Pancreas (tissue), 10 donors: ENCODE results near the gene LDLRAD4. TPM values are rescaled to one million over a fixed set of nuclear protein-coding genes. Genes with fewer than 3 reads are reported as not detected.
A peak's percentile ranks its signal among the peaks of the same experiment; 100 is the strongest.

Experiments used
- ATAC-seq, 4 donors: fragments of 200-7000 bp; cut with Tn5 transposase; one replicate each; pipeline versions ENCODE4 v1.8.0 to v1.9.1; 2020; ENCODE audit warnings: mild to moderate bottlenecking in 4 of 4, moderate library complexity in 4 of 4
- DNase-seq, 6 donors: peaks; one replicate each; pipeline ENCODE4 v3.0.0-alpha.2; 2020
- FAIRE-seq: peaks from 2 replicates; lab custom pipeline; 2012; peaks lifted over from hg19 to GRCh38; lab: Jason Lieb, UNC
- H3K27ac ChIP-seq, 4 donors: fragments of 200-600 bp; sonication (generic); 1 replicate in 3 of 4; 2 replicates in 1 of 4; pipeline versions ENCODE4 v1.5.0 to v1.8.0; 2020
- H3K27me3 ChIP-seq, 4 donors: fragments of 200-600 bp; one replicate each; pipeline ENCODE4 v1.8.0; 2021
- H3K36me3 ChIP-seq, 3 donors: fragments of 200-600 bp; sonication (generic) in 1 of 3; one replicate each; pipeline versions ENCODE4 v1.5.0 to v1.8.0; 2020 to 2021
- H3K4me1 ChIP-seq, 3 donors: fragments of 200-600 bp; one replicate each; pipeline ENCODE4 v1.8.0; 2021
- H3K4me3 ChIP-seq, 4 donors: fragments of 200-600 bp; sonication (generic) in 2 of 4; one replicate each; pipeline versions ENCODE4 v1.5.0 to v1.8.0; 2020 to 2021
- H3K9me3 ChIP-seq, 4 donors: fragments of 200-600 bp; one replicate each; pipeline ENCODE4 v1.8.0; 2021
- WGBS, 2 donors: extraction: QIAGEN DNeasy Blood & Tissue Kit; methylation state at CpG; one replicate each; pipeline ENCODE4 v1.1.7; 2013; 5-methylcytosine and 5-hydroxymethylcytosine counted together
- intact Hi-C, 3 donors: fragments of 100-400 bp; cut with DNase I; formaldehyde crosslinking; loops; one replicate each; pipeline versions ENCODE4 v1.11.1 to v1.14.2; 2022
- polyA plus RNA-seq, 2 donors: library from polyadenylated mRNA; stranded (reverse); fragments of 200-250 nt; gene quantifications; one replicate each; pipeline ENCODE4 v1.2.3, GENCODE V29; 2013
- total RNA-seq, 6 donors: library from RNA; stranded (reverse); fragmentation: NEBNext Ultra II Directional in 4 of 6; extraction: Animal tissue kit (Norgen Biotek cat#: 25700) in 4 of 6; gene quantifications; one replicate each; pipeline versions ENCODE4 v1.2.1 to v1.2.4, GENCODE V29; 2021 to 2023
- TF ChIP-seq, protein P1 (sequence below), 4 donors: fragments of 200-600 bp; sonication (generic) in 3 of 4; IDR thresholded peaks; one replicate each; pipeline versions ENCODE4 v1.5.0 to v1.8.0; 2021; ENCODE audit warnings: antibody characterized with exemption in 4 of 4
- donor health status: healthy with polysubstance abuse.
- donor health status: DM: no; HTN: no; CAD: no; lungs with moderate emphysema.
- donor health status: DM: no; HTN: no; CAD: no.
- donor health status: control.
- donor health status: control.
- donor health status: Bipolar disorder and iron deficiency.
- donor health status: DM: yes; HTN: yes; CAD: no.
- donor health status: DM: no; HTN: no; CAD: no.
- donor health status: DM: no; HTN: no; CAD: no.
- donor health status: DM: yes; HTN: yes; CAD: no.

The LDLRAD4 gene
- total and polyA plus RNA-seq, 8 donors, result 2.5 to 21.8 (median 5.7) TPM

DNA sequence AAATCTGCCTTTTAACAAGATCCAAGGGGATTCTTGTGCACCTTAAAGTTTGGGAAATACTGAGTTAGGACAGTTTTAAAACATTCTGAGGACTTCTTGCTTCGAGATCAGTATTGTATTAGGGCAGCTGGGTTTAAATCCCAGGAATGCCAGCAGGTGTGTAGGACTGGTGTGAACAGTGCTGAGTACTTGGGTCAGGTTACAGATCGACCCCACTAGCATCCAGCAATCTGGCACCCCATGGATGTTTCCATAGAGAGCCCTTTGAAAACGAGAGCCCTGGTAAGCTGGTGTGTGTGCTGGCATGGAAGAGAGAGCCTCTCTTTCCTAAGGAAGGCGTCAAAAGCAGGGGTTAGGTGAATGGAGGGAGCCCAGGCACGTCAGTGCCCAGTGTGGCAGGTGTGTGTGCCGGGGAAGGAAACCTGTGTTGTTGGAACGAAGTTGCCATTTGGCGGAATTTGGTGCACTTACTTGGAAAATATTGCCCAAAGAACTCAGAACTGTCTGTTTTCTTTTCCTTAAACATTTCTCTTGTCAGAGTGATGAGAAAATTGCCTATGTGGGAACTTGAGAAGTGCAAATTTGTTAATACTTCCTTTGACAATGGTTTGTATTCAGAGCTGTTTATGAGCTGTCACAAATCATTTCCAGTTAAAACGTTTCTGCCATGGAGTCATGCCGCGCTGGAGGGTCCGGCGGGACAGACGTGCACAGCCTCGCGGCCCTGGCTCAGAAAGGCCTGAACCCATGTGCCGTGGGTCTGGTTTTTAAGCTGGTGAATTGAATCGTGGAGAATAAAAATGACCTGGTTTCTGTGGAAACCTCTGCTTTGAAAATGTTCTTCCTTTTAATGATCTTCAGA, 38.1 kb downstream of the LDLRAD4 start:
- ATAC-seq (no peak), FAIRE-seq (no peak), DNase-seq (no peak)
- Histone ChIP-seq H3K9me3 (no peaks in the 10 kb centered on the region), H3K27me3 (no peaks in the 10 kb centered on the region), H3K27ac (no peak overlapping the region), H3K4me3 (no peak overlapping the region), H3K4me1 (peaks cover 0 to 11% (median 0%) of the 10 kb centered on the region in 3 donors), H3K36me3 (no peaks in the 10 kb centered on the region)
- WGBS, 2 donors, result 66 to 71% methylated on average over 18 of the region's 18 CpGs
- intact Hi-C loops, result no loop called here
- TF ChIP-seq, protein P1, sequence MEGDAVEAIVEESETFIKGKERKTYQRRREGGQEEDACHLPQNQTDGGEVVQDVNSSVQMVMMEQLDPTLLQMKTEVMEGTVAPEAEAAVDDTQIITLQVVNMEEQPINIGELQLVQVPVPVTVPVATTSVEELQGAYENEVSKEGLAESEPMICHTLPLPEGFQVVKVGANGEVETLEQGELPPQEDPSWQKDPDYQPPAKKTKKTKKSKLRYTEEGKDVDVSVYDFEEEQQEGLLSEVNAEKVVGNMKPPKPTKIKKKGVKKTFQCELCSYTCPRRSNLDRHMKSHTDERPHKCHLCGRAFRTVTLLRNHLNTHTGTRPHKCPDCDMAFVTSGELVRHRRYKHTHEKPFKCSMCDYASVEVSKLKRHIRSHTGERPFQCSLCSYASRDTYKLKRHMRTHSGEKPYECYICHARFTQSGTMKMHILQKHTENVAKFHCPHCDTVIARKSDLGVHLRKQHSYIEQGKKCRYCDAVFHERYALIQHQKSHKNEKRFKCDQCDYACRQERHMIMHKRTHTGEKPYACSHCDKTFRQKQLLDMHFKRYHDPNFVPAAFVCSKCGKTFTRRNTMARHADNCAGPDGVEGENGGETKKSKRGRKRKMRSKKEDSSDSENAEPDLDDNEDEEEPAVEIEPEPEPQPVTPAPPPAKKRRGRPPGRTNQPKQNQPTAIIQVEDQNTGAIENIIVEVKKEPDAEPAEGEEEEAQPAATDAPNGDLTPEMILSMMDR (IDR thresholded peaks at IDR 0.05), result no peak

DNA sequence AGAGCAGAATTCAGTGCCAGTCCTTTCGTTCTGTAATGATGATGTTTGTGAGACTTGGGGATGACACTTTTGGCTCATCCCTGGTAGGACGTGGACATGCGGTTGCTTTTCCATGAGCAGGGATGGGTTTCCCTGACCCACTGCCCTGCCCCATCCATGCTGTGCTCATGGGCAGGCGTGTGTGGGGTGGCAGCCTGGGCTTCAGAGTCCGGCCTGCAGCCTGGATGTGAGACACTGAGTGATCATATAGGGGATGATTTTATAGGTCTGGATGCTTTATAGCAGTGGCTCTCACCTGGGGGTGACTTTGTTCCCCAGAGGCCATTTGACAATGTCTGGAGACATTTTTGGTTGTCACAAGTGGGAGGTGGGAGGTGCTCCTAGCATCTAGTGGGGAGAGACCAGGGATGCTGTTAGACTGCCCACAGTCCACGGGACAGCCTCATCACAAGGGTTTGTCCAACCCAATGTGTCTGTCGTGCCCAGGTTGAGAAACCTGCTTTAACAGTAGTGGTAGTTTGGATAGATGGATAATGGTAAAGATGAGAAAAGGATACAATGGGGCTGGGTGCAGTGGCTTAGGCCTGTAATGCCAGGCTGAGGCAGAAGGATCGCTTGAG, 38.9 kb downstream of the LDLRAD4 start:
- peaks cover 0 to 11% (median 0%) of the 10 kb centered on the region in 3 donors for H3K4me1 ChIP-seq
- no peaks in the 10 kb centered on the region for H3K9me3 ChIP-seq
- FAIRE-seq, result no peak
- intact Hi-C loops, result no loop called here
- ATAC-seq, result no peak
- H3K27ac ChIP-seq, result no peak overlapping the region
- 70 to 73% methylated on average over 8 of the region's 8 CpGs for WGBS, 2 donors
- H3K4me3 ChIP-seq, result no peak overlapping the region
- H3K36me3 ChIP-seq, result no peaks in the 10 kb centered on the region
- TF ChIP-seq, protein P1 (IDR thresholded peaks at IDR 0.05), result no peak
- DNase-seq, result no peak
- H3K27me3 ChIP-seq, result no peaks in the 10 kb centered on the region

DNA sequence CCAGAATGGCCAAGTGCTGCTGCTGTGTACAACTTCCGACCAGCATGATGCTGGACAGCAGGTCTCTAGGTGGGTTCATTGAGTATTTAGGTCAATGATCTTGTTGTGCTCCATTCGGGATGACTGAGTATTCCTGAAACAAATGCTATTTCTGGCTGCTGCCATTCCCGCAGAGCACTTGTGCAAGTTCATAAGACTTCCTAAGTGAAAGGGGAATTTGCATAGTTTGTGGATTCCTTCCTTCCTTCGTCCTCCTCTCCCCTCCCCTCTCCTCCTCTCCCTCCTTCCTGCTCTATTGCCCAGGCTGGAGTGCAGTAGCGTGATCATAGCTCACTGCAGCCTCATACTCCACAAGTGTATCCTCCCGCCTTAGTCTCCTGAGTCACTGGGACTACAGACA, 40.4 kb downstream of the LDLRAD4 start:
- H3K9me3 ChIP-seq, result no peaks in the 10 kb centered on the region
- no peak overlapping the region for H3K4me3 ChIP-seq
- 65 to 72% methylated on average over 6 of the region's 6 CpGs for WGBS, 2 donors
- ATAC-seq, result peak in 3 of 4 donors; percentile 54 to 70 (median 56)
- H3K4me1 ChIP-seq, result peaks cover 0 to 11% (median 0%) of the 10 kb centered on the region in 3 donors
- intact Hi-C loops, result no loop called here
- no peak for FAIRE-seq
- no peaks in the 10 kb centered on the region for H3K36me3 ChIP-seq
- H3K27me3 ChIP-seq, result no peaks in the 10 kb centered on the region
- DNase-seq, result no peak
- TF ChIP-seq, protein P1 (IDR thresholded peaks at IDR 0.05), result no peak
- H3K27ac ChIP-seq, result no peak overlapping the region

DNA sequence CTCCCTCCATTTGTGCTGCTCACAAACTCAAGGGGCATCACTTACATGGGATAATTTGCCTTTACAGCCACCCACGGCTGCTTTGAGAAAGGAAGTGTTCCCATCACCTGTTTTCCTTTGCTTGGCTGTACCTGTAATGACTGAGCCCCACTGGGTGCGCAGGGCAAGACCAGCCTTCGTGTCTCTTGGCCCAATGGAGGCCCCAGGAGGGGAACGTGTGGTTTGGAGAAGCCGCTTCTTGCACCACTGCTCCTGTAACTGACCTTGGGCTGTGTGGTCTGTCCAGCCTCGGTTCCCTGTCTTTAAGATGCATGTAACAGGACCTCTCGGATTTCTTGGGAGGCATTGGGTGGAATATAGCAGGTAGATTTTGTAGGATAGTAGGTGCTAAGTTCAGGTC, 41.1 kb downstream of the LDLRAD4 start:
- Histone ChIP-seq H3K4me1 (peaks cover 0 to 11% (median 0%) of the 10 kb centered on the region in 3 donors), H3K27me3 (no peaks in the 10 kb centered on the region), H3K27ac (peak overlapping the region in 3 of 4 donors; percentile 7 to 48 (median 31)), H3K4me3 (no peak overlapping the region), H3K9me3 (no peaks in the 10 kb centered on the region), H3K36me3 (no peaks in the 10 kb centered on the region)
- TF ChIP-seq, protein P1 (IDR thresholded peaks at IDR 0.05), result no peak
- WGBS, 2 donors, result 50% methylated on average over 7 of the region's 7 CpGs
- FAIRE-seq (no peak), ATAC-seq (peak in 1 of 4 donors; percentile 19), DNase-seq (no peak)
- intact Hi-C loops, result no loop called here
